Measurements from ENCODE around the gene PCGF2. TPM values are rescaled to one million over a fixed set of nuclear protein-coding genes. Genes with fewer than 3 reads are reported as not detected.

The PCGF2 gene
- total and polyA plus RNA-seq, 2 of the 8 experiments (the other 6 are each of a cell fraction or from before 2014, with no cell fraction given): 42.1 to 93.3 TPM

GRCh38 chr17:38742411-38743308, 5.5 kb downstream of the PCGF2 start:
- Histone ChIP-seq H4K5ac (ENCODE audit: insufficient read length, low read depth, low read length) (no peak overlapping the region), H2BK120ac (replicated peaks; ENCODE audit: low read depth, low read length) (no peak overlapping the region), H4K91ac (replicated peaks; ENCODE audit: insufficient read length, low read length) (no peak overlapping the region), H2BK20ac (ENCODE audit: low read length) (no peak overlapping the region), H4K8ac (ENCODE audit: extremely low read depth, insufficient read depth, low read length) (no peak overlapping the region; the same call in 1 of the 2 replicates), H3K9me3 (ENCODE audit: insufficient read depth in 2 of 2, low read depth in 1 of 2, low read length in 1 of 2) (no peaks in the 10 kb centered on the region), H3K18ac (ENCODE audit: extremely low read depth, low read length) (no peak overlapping the region), H3K23ac (ENCODE audit: insufficient read length) (no peak overlapping the region), H3K56ac (replicated peaks; ENCODE audit: insufficient read length, low read depth, low read length) (no peak overlapping the region), H3K4me2 (ENCODE audit: insufficient read depth in 1 of 2, low read depth in 2 of 2, low read length in 2 of 2) (peak overlapping the region in 1 of 2 experiments; percentile 68; a peak in 2 of 4 replicates), H2BK15ac (ENCODE audit: low read length) (0 out of 2 replicates have a peak overlapping the region, but pooled peaks have one; percentile 61), H3K79me1 (ENCODE audit: low read depth, low read length) (peaks cover 29% of the 10 kb centered on the region), H3K9ac (replicated peaks in 1 of 4; ENCODE audit: extremely low read depth in 1 of 4, low read depth in 3 of 4, low read length in 3 of 4) (no peak overlapping the region; a peak in 1 of 7 replicates), H3K4me1 (replicated peaks in 1 of 4; ENCODE audit: control insufficient read depth in 3 of 4, insufficient read depth in 4 of 4, low read length in 3 of 4) (peaks cover 7 to 37% (median 22%) of the 10 kb centered on the region in 4 experiments), H2AFZ (ENCODE audit: low read length) (no peak overlapping the region), H3K4me3 (ENCODE audit: extremely low read depth in 1 of 4, insufficient read depth in 2 of 4, low read depth in 3 of 4, low read length in 4 of 4) (peak overlapping the region in 2 of 4 experiments; percentile 13 to 39; a peak in 2 of 8 replicates), H3K27me3 (replicated peaks in 1 of 4; ENCODE audit: control insufficient read depth in 3 of 4, extremely low read depth in 1 of 4, insufficient read depth in 3 of 4, low read length in 3 of 4) (no peaks in the 10 kb centered on the region), H3K36me3 (ENCODE audit: control insufficient read depth in 2 of 4, insufficient read depth in 4 of 4, low read length in 3 of 4) (peaks cover 2 to 23% (median 14%) of the 10 kb centered on the region in 4 experiments; a peak in 7 of 8 replicates), H3K23me2 (ENCODE audit: low read depth, low read length) (peaks cover 15% of the 10 kb centered on the region; the same call in 1 of the 2 replicates), H3K27ac (ENCODE audit: low read depth, low read length) (0 out of 2 replicates have a peak overlapping the region, but pooled peaks have one; percentile 26), H2BK12ac (ENCODE audit: low read depth, low read length) (0 out of 2 replicates have a peak overlapping the region, but pooled peaks have one; percentile 23), H2AK5ac (ENCODE audit: low read depth, low read length) (peak overlapping the region; percentile 65; the same call in 1 of the 2 replicates), H4K20me1 (replicated peaks in 1 of 2; ENCODE audit: control insufficient read depth in 1 of 2, insufficient read depth in 2 of 2, low read length in 2 of 2) (peaks cover 46 to 62% of the 10 kb centered on the region in 2 experiments), H3K79me2 (ENCODE audit: control insufficient read depth in 1 of 2, insufficient read depth in 2 of 2, low read length in 2 of 2) (peaks cover 45 to 83% of the 10 kb centered on the region in 2 experiments), H3K14ac (ENCODE audit: insufficient read length) (no peak overlapping the region), H2BK5ac (ENCODE audit: low read depth, low read length) (no peak overlapping the region), H3K4ac (replicated peaks; ENCODE audit: insufficient read length, low read depth, low read length) (no peak overlapping the region)
- FAIRE-seq (no peak), DNase-seq (ENCODE audit: low read depth in 1 of 2, low spot score in 2 of 2) (no peak)
- ChIA-PET CTCF (ENCODE audit: partially characterized antibody) (interaction anchor here (0.8 to 4.6 kb wide), 4 partner anchors 8 to 47 kb away, joined by 3 to 40 read pairs (median 4); no protein-coding TSS in a partner anchor), POLR2A (ENCODE audit: partially characterized antibody) (interaction anchor here (0.7 to 4.8 kb wide), 5 partner anchors 10 to 36 kb away, joined by 3 to 40 read pairs (median 4); partner anchors contain the start of gene CISD3)
- WGBS, 2 experiments (ENCODE audit: extremely low coverage in 1 of 2, insufficient coverage in 1 of 2, insufficient read length in 1 of 2, insufficient replicate concordance in 2 of 2, low coverage in 1 of 2, low lambda C conversion rate in 2 of 2, missing lambda C conversion rate in 1 of 2): 90% methylated on average over 21 of the region's 22 CpGs; no CpG with 5 or more reads in 1 of the 2 experiments
- TF ChIP-seq EGR1 (IDR thresholded peaks at IDR 0.05; ENCODE audit: borderline replicate concordance, low read depth, low read length) (no peak), SP2 (IDR thresholded peaks at IDR 0.05; ENCODE audit: low read length) (no peak), USF2 (IDR thresholded peaks at IDR 0.05; ENCODE audit: low read length) (no peak), EZH2 (IDR thresholded peaks at IDR 0.05; ENCODE audit: low read depth, low read length, severe bottlenecking) (no peak), TCF12 (IDR thresholded peaks at IDR 0.05; ENCODE audit: low read depth, low read length) (no peak), HDAC2 (IDR thresholded peaks at IDR 0.05; ENCODE audit: borderline replicate concordance in 1 of 2, low read depth in 2 of 2, low read length in 2 of 2) (no peak), RAD21 (IDR thresholded peaks at IDR 0.05 in 1 of 2, conservative IDR thresholded peaks at IDR 0.05 in 1 of 2; ENCODE audit: low read depth in 2 of 2, low read length in 2 of 2) (no peak), POU5F1 (IDR thresholded peaks at IDR 0.05; ENCODE audit: low read depth, low read length) (no peak), TAF1 (IDR thresholded peaks at IDR 0.05; ENCODE audit: low read depth, low read length) (no peak)
